ENCODE measurements around the gene CREBBP.

CREBBP gene

DNA sequence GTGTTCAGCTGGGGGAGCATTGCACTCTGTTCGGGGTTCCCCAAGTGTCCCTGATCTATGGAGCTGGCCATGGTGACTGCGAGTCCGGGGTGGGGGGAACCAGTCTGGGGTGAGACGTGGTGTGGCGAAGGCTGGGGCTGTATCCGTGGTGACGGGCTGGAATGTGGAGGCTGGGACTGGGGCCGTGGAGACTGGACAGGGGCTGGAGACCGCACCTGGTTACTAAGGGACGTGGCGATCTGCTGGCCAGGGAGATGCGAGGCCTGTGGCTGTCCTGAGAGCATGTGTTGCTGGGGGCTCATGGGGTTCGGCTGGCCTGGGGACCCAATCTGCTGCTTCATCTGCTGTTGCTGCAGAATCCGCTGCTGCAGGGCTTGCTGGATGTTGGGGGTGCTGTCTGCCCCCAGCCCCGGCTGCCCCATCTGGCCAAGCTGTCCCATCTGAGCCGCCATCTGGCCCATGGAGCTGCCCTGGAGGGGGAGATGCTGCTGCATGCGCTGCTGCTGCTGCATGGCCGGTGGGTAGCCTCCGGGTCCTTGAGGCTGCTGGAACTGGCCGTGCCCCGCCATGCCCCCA is 152.6 kb downstream of the CREBBP start:
- Histone ChIP-seq H3K36me3 (ENCODE audit: insufficient read depth, low read length) (peaks cover 3% of the 10 kb centered on the region; the same call in 1 of the 2 replicates), H3K79me2 (ENCODE audit: control insufficient read depth, insufficient read depth, low read length, unreplicated experiment) (no peaks in the 10 kb centered on the region), H3K27ac (ENCODE audit: low read depth, low read length) (no peak overlapping the region)

DNA sequence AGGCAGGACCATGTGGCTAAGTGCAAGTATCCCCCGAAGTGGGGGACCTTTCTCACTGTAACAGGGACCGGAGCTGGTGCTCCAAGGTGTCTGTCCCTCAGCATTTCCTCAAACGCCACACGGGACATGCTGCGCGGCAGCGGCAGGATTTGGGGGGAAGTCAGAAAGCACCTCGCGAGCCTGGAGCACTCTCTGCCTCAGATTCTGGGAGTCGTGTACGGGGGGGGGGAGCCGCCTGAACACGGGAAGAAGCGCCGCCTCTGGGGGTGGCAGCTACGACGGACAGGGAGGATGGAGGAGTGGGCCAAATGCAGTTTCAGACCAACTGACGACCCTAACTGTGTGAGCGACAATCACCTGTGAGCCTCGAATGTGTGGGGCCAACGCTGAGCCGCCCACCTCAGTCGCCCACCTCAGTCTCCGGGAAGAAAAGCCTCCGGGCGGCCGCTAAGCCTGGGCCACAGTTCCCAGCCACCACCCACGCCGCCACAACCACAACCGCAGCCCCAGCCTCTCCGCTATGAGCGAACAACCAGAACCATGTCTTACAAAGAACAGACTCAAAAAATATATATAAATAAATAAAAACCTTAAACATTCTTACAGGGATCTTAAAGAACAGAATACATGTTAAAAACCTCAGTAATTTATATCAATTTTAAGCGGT is 154.4 kb downstream of the CREBBP start:
- Histone ChIP-seq H3K4me3 (ENCODE audit: low read depth, low read length) (no peak overlapping the region), H3K27me3 (ENCODE audit: insufficient read depth, low read length) (no peaks in the 10 kb centered on the region), H3K27ac (ENCODE audit: low read depth, low read length) (no peak overlapping the region), H3K36me3 (ENCODE audit: insufficient read depth, low read length) (peaks cover 3% of the 10 kb centered on the region; the same call in 1 of the 2 replicates), H2AFZ (ENCODE audit: low read length, unreplicated experiment) (no peak overlapping the region), H3K4me1 (ENCODE audit: control insufficient read depth, insufficient read depth, low read length, unreplicated experiment) (no peaks in the 10 kb centered on the region), H3K79me2 (ENCODE audit: control insufficient read depth, insufficient read depth, low read length, unreplicated experiment) (no peaks in the 10 kb centered on the region)

More for the DNA sequence above, 152.6 kb downstream of the CREBBP start:
- no peak overlapping the region for H2AFZ ChIP-seq (ENCODE audit: low read length, unreplicated experiment)
- no peaks in the 10 kb centered on the region for H3K4me1 ChIP-seq (ENCODE audit: control insufficient read depth, insufficient read depth, low read length, unreplicated experiment)
- no peaks in the 10 kb centered on the region for H3K27me3 ChIP-seq (ENCODE audit: insufficient read depth, low read length)
- no peak overlapping the region for H3K4me3 ChIP-seq (ENCODE audit: low read depth, low read length)

DNA sequence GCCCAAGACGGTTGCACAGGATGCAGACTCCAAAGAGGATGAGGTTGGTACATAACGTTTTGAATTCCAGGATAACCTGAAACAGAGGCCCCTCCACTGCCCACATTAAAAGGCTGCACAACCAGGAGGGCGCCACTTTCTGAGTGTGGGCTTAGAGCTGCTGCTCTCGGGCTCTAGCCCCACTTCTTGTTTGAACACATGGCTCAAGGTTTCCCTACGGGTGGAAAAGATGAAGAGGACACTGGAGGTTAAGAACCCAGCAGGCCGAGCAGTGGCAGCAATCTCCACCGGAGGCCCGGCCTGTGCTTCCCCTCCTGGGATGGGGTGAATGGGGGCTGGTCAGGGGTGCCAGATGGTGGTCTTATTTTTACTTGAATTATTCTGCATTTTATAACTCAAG is 155.2 kb downstream of the CREBBP start:
- Histone ChIP-seq H3K4me1 (ENCODE audit: control insufficient read depth, insufficient read depth, low read length, unreplicated experiment) (no peaks in the 10 kb centered on the region), H3K4me3 (ENCODE audit: low read depth, low read length) (no peak overlapping the region), H2AFZ (ENCODE audit: low read length, unreplicated experiment) (no peak overlapping the region), H3K79me2 (ENCODE audit: control insufficient read depth, insufficient read depth, low read length, unreplicated experiment) (no peaks in the 10 kb centered on the region), H3K27me3 (ENCODE audit: insufficient read depth, low read length) (no peaks in the 10 kb centered on the region), H3K27ac (ENCODE audit: low read depth, low read length) (no peak overlapping the region), H3K36me3 (ENCODE audit: insufficient read depth, low read length) (peaks cover 3% of the 10 kb centered on the region; the same call in 1 of the 2 replicates)

DNA sequence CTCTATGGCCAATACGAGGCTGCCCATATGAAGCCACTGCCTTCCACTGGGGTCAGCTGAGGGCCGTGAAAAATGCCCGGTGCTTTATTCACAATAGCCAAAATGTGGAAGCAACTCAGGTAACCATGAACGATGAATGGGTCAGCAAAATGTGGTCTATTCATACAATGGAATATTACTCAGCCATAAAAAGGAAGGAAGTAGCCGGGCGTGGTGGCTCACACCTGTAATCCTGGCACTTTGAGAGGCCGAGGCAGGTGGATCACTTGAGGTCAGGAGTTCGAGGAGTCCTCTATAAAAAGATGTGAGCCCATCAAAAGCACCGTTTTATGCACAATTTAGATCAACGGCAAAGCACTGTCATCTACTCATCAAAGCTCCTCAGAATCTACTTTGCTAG is 158.0 kb downstream of the CREBBP start:
- Histone ChIP-seq H3K4me3 (ENCODE audit: low read depth, low read length) (no peak overlapping the region), H3K27me3 (ENCODE audit: insufficient read depth, low read length) (no peaks in the 10 kb centered on the region), H3K4me1 (ENCODE audit: control insufficient read depth, insufficient read depth, low read length, unreplicated experiment) (peaks cover 5% of the 10 kb centered on the region), H2AFZ (ENCODE audit: low read length, unreplicated experiment) (no peak overlapping the region), H3K79me2 (ENCODE audit: control insufficient read depth, insufficient read depth, low read length, unreplicated experiment) (peaks cover 4% of the 10 kb centered on the region), H3K27ac (ENCODE audit: low read depth, low read length) (no peak overlapping the region), H3K36me3 (ENCODE audit: insufficient read depth, low read length) (no peaks in the 10 kb centered on the region)

DNA sequence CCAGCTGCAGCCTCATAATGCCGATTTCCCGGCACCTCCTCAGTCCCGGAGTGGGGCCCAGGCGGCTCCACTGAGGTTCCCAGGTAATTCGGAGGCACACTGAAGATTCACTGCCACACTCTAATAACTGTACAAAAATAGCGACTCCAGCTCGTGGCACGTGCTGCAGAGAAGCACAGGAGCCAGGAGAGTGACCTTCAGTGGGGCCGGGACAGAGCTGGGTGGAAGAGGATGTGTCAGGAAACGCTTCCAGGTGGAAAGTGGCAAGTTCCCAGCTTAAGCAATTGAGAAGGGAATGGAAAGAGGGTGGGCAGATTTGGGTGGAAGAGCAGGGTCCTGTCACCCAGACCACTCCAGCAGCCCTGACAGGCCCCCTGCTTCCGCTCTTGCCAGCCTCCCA is 160.1 kb downstream of the CREBBP start:
- Histone ChIP-seq H3K27me3 (ENCODE audit: insufficient read depth, low read length) (no peaks in the 10 kb centered on the region), H3K27ac (ENCODE audit: low read depth, low read length) (no peak overlapping the region), H3K36me3 (ENCODE audit: insufficient read depth, low read length) (no peaks in the 10 kb centered on the region), H3K4me1 (ENCODE audit: control insufficient read depth, insufficient read depth, low read length, unreplicated experiment) (peaks cover 10% of the 10 kb centered on the region), H2AFZ (ENCODE audit: low read length, unreplicated experiment) (no peak overlapping the region), H3K79me2 (ENCODE audit: control insufficient read depth, insufficient read depth, low read length, unreplicated experiment) (peaks cover 17% of the 10 kb centered on the region), H3K4me3 (ENCODE audit: low read depth, low read length) (no peak overlapping the region)

DNA sequence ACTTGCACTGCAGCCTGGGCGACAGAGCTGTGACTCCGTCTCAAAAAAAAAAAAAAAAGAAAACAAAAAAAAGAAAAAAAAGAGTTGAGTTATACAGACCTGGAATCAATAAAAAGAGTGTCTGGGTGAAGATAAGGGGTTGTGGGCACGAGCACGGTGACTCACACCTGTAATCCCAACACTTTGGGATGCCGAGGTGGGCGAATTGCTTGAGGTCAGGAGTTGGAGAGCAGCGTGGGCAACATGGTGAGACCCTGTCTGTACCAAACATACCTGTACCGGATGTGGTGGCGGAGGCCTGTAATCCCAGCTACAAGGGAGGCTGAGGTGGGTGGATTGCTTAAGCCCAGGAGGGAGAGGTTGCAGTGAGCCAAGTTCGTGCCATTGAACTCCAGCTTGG is 161.9 kb downstream of the CREBBP start:
- Histone ChIP-seq H3K4me1 (ENCODE audit: control insufficient read depth, insufficient read depth, low read length, unreplicated experiment) (peaks cover 10% of the 10 kb centered on the region), H3K27me3 (ENCODE audit: insufficient read depth, low read length) (no peaks in the 10 kb centered on the region), H3K4me3 (ENCODE audit: low read depth, low read length) (no peak overlapping the region; the same call in 1 of the 2 replicates), H3K79me2 (ENCODE audit: control insufficient read depth, insufficient read depth, low read length, unreplicated experiment) (peaks cover 33% of the 10 kb centered on the region), H2AFZ (ENCODE audit: low read length, unreplicated experiment) (no peak overlapping the region), H3K36me3 (ENCODE audit: insufficient read depth, low read length) (no peaks in the 10 kb centered on the region), H3K27ac (ENCODE audit: low read depth, low read length) (no peak overlapping the region)

DNA sequence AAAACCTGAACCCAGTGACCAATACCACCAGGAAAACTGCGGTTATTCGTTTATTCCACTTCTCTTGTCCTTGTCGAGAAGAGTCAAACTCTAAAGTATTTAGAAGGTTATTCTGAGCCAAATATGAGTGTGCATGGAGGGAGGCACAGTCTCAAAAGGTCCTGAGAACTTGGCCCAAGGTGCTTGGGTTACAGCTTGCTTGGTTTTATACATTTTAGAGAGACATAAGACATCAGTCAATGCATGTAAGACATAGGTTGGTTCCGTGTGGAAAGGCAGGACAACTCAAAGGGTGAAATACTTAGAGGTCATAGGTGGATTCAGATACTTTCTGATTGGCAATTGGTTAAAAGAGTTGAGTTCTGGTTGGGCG is 162.5 kb downstream of the CREBBP start:
- Histone ChIP-seq H3K4me3 (ENCODE audit: low read depth, low read length) (peak overlapping the region; percentile 90), H3K79me2 (ENCODE audit: control insufficient read depth, insufficient read depth, low read length, unreplicated experiment) (peaks cover 39% of the 10 kb centered on the region), H3K36me3 (ENCODE audit: insufficient read depth, low read length) (no peaks in the 10 kb centered on the region), H3K27ac (ENCODE audit: low read depth, low read length) (peak overlapping the region; percentile 54), H3K4me1 (ENCODE audit: control insufficient read depth, insufficient read depth, low read length, unreplicated experiment) (peaks cover 10% of the 10 kb centered on the region), H2AFZ (ENCODE audit: low read length, unreplicated experiment) (peak overlapping the region; percentile 66), H3K27me3 (ENCODE audit: insufficient read depth, low read length) (no peaks in the 10 kb centered on the region)

DNA sequence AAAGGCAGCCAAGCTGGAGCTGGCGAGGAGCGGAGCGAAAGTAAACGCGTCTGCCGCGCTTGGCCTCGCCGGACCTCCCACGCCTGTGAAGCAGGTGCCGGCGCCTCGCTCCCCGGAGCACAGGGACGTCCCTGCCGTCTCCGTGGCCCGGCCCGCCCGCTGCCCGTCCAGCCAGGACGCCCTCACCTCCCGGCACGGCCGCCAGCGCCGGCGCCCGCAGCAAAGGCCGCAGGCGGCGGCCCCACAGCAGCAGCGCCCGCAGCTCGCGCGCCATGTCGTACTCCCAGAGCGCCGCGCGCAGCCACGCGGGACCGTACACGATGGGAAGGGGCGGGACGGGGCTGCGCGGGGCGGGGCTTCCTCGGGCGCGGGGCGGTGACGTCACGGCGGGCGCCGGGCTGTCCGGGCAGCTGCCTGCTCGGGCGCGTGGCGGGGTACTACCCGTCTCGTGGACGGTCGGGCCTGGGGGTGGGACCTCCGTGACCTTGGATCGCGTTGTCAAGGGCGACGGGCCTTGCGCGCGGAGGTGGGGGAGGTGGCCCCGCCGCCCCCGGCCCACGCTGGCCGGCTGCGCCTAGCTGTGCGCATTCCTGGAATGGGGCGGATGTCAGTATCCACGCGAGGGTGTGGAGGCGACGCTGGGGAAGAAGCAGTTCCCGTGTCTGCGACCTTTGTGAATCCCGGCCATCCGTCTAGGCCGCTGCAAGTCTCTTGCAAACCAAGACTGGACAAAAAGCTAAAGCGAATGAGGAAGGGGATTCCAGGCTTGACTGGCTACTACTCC is 163.1 kb downstream of the CREBBP start, which contains the start of gene TRAP1:
TSS of gene TRAP1 (minus strand) at position 290 of the 784 bp plus-strand sequence. CDS start at position 274, 16 bp downstream.
- Histone ChIP-seq H3K27me3 (ENCODE audit: insufficient read depth, low read length) (no peaks in the 10 kb centered on the region), H2AFZ (ENCODE audit: low read length, unreplicated experiment) (peak within 1 kb of the TSS; percentile 88), H3K79me2 (ENCODE audit: control insufficient read depth, insufficient read depth, low read length, unreplicated experiment) (peaks cover 42% of the 10 kb centered on the region)

DNA sequence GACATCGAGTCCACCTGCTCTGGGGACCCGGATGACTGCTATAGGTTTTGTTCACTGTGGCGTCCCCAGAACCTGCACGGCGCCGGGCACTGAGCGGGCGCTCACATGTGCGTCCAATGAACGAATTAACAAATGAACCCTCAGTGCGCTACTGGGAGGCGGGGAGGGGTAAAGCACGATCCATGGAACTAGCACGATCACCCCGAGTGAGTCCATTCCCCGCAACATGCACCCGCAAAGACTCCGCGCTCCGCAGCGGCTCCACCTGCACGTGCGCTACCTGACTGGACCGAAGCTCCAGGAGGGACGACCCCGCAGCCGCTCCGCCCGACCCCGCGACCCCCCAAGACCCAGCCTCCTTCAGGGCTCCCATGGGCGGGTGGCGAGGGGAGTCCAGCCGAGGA is 163.7 kb downstream of the CREBBP start:
- Histone ChIP-seq H3K27me3 (ENCODE audit: insufficient read depth, low read length) (no peaks in the 10 kb centered on the region), H3K36me3 (ENCODE audit: insufficient read depth, low read length) (no peaks in the 10 kb centered on the region), H3K27ac (ENCODE audit: low read depth, low read length) (no peak overlapping the region), H2AFZ (ENCODE audit: low read length, unreplicated experiment) (peak overlapping the region; percentile 88), H3K79me2 (ENCODE audit: control insufficient read depth, insufficient read depth, low read length, unreplicated experiment) (peaks cover 43% of the 10 kb centered on the region), H3K4me1 (ENCODE audit: control insufficient read depth, insufficient read depth, low read length, unreplicated experiment) (peaks cover 10% of the 10 kb centered on the region), H3K4me3 (ENCODE audit: low read depth, low read length) (peak overlapping the region; percentile 90)

More for the DNA sequence above, 163.1 kb downstream of the CREBBP start, which contains the start of gene TRAP1:
- Histone ChIP-seq H3K36me3 (ENCODE audit: insufficient read depth, low read length) (no peaks in the 10 kb centered on the region), H3K27ac (ENCODE audit: low read depth, low read length) (peak within 1 kb of the TSS; percentile 54), H3K4me3 (ENCODE audit: low read depth, low read length) (peak within 1 kb of the TSS; percentile 90), H3K4me1 (ENCODE audit: control insufficient read depth, insufficient read depth, low read length, unreplicated experiment) (peaks cover 10% of the 10 kb centered on the region)

DNA sequence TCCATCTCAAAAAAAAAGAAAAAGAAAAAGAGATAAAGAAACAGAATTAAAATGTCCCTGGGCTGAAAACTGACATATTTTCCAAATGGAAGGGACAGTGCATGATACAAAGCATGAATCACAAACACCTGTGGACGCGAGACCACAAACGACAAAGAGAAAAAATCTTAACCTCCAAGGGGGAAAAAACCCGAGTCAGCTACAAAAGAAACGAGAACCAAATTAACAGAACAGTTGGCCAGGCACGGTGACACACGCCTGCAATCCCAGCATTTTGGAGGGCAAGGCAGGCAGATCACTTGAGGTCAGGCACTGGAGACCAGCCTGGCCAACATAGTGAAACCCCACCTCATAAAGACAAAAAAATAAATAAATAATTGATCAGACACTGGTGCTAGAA is 165.1 kb downstream of the CREBBP start:
- Histone ChIP-seq H3K27me3 (ENCODE audit: insufficient read depth, low read length) (no peaks in the 10 kb centered on the region), H2AFZ (ENCODE audit: low read length, unreplicated experiment) (no peak overlapping the region), H3K79me2 (ENCODE audit: control insufficient read depth, insufficient read depth, low read length, unreplicated experiment) (peaks cover 46% of the 10 kb centered on the region), H3K4me3 (ENCODE audit: low read depth, low read length) (no peak overlapping the region), H3K36me3 (ENCODE audit: insufficient read depth, low read length) (no peaks in the 10 kb centered on the region), H3K27ac (ENCODE audit: low read depth, low read length) (no peak overlapping the region), H3K4me1 (ENCODE audit: control insufficient read depth, insufficient read depth, low read length, unreplicated experiment) (peaks cover 10% of the 10 kb centered on the region)
